Measurements from ENCODE around the gene DNHD1.

DNHD1 gene

GRCh38 chr11:6556139-6556949 is 59.3 kb downstream of the DNHD1 start:
- ATAC-seq (replicated peaks): no peak
- DNase-seq: no peak
- Mint-ChIP-seq H3K9me3 (no peaks in the 10 kb centered on the region), H3K36me3 (peaks cover 16 to 19% of the 10 kb centered on the region in 2 donors), H3K27ac (peak overlapping the region; percentile 74), H3K27me3 (no peaks in the 10 kb centered on the region), H3K4me3 (no peak overlapping the region), H3K4me1 (no peaks in the 10 kb centered on the region)

GRCh38 chr11:6557063-6557462 is 60.0 kb downstream of the DNHD1 start:
- no peak for DNase-seq
- no peak overlapping the region for H3K27ac Mint-ChIP-seq

GRCh38 chr11:6557761-6558674 is 60.9 kb downstream of the DNHD1 start:
- ATAC-seq (replicated peaks) (no peak), DNase-seq (no peak)
- H3K36me3 Mint-ChIP-seq: peaks cover 22 to 32% of the 10 kb centered on the region in 2 donors
- no peaks in the 10 kb centered on the region for H3K9me3 Mint-ChIP-seq
- no peak overlapping the region for H3K4me3 Mint-ChIP-seq
- no peak overlapping the region for H3K27ac Mint-ChIP-seq
- no peaks in the 10 kb centered on the region for H3K27me3 Mint-ChIP-seq
- peaks cover 2 to 6% of the 10 kb centered on the region in 2 donors for H3K4me1 Mint-ChIP-seq

More at GRCh38 chr11:6557063-6557462, 60.0 kb downstream of the DNHD1 start:
- Mint-ChIP-seq H3K27me3 (no peaks in the 10 kb centered on the region), H3K4me3 (no peak overlapping the region), H3K36me3 (peaks cover 22 to 25% of the 10 kb centered on the region in 2 donors), H3K4me1 (peaks cover 2 to 6% of the 10 kb centered on the region in 2 donors), H3K9me3 (no peaks in the 10 kb centered on the region)
- ATAC-seq (replicated peaks): no peak

GRCh38 chr11:6559369-6559768 is 62.3 kb downstream of the DNHD1 start:
- Mint-ChIP-seq H3K9me3 (no peaks in the 10 kb centered on the region), H3K36me3 (peaks cover 25 to 33% of the 10 kb centered on the region in 2 donors), H3K4me3 (no peak overlapping the region), H3K4me1 (peaks cover 2 to 6% of the 10 kb centered on the region in 2 donors), H3K27me3 (no peaks in the 10 kb centered on the region), H3K27ac (no peak overlapping the region)
- ATAC-seq (replicated peaks) (no peak), DNase-seq (no peak)

GRCh38 chr11:6561288-6561687 is 64.2 kb downstream of the DNHD1 start:
- H3K4me3 Mint-ChIP-seq: no peak overlapping the region
- no peak overlapping the region for H3K27ac Mint-ChIP-seq
- no peaks in the 10 kb centered on the region for H3K27me3 Mint-ChIP-seq
- ATAC-seq (replicated peaks): no peak
- peaks cover 31 to 36% of the 10 kb centered on the region in 2 donors for H3K36me3 Mint-ChIP-seq
- peaks cover 4 to 6% of the 10 kb centered on the region in 2 donors for H3K4me1 Mint-ChIP-seq
- H3K9me3 Mint-ChIP-seq: no peaks in the 10 kb centered on the region
- DNase-seq: no peak

- Mint-ChIP-seq H3K36me3 (peaks cover 28 to 30% of the 10 kb centered on the region in 2 donors), H3K9me3 (no peaks in the 10 kb centered on the region), H3K4me1 (peaks cover 4 to 6% of the 10 kb centered on the region in 2 donors), H3K27ac (no peak overlapping the region), H3K27me3 (no peaks in the 10 kb centered on the region), H3K4me3 (no peak overlapping the region)
- ATAC-seq (replicated peaks) (no peak), DNase-seq (no peak)
Measured at GRCh38 chr11:6563121-6563619, 66.1 kb downstream of the DNHD1 start.

- peaks cover 29 to 31% of the 10 kb centered on the region in 2 donors for H3K36me3 Mint-ChIP-seq
Measured at GRCh38 chr11:6563667-6564066, 66.6 kb downstream of the DNHD1 start.

GRCh38 chr11:6565325-6565724 is 68.2 kb downstream of the DNHD1 start:
- H3K9me3 Mint-ChIP-seq: no peaks in the 10 kb centered on the region
- peaks cover 28 to 35% of the 10 kb centered on the region in 2 donors for H3K36me3 Mint-ChIP-seq
- H3K27me3 Mint-ChIP-seq: no peaks in the 10 kb centered on the region
- DNase-seq (no peak), ATAC-seq (replicated peaks) (no peak)
- no peak overlapping the region for H3K27ac Mint-ChIP-seq
- H3K4me1 Mint-ChIP-seq: peaks cover 6 to 7% of the 10 kb centered on the region in 2 donors
- no peak overlapping the region for H3K4me3 Mint-ChIP-seq

More at GRCh38 chr11:6563667-6564066, 66.6 kb downstream of the DNHD1 start:
- DNase-seq (no peak), ATAC-seq (replicated peaks) (no peak)
- no peaks in the 10 kb centered on the region for H3K27me3 Mint-ChIP-seq
- no peaks in the 10 kb centered on the region for H3K9me3 Mint-ChIP-seq
- no peak overlapping the region for H3K4me3 Mint-ChIP-seq
- H3K27ac Mint-ChIP-seq: no peak overlapping the region
- peaks cover 6% of the 10 kb centered on the region in 2 donors for H3K4me1 Mint-ChIP-seq

- no peak for ATAC-seq (replicated peaks)
- Mint-ChIP-seq H3K27me3 (no peaks in the 10 kb centered on the region), H3K4me1 (peaks cover 6 to 7% of the 10 kb centered on the region in 2 donors), H3K27ac (no peak overlapping the region), H3K9me3 (no peaks in the 10 kb centered on the region), H3K4me3 (no peak overlapping the region), H3K36me3 (peaks cover 30 to 36% of the 10 kb centered on the region in 2 donors)
- no peak for DNase-seq
Measured at GRCh38 chr11:6565988-6566703, 69.1 kb downstream of the DNHD1 start.

GRCh38 chr11:6566704-6567370 is 69.8 kb downstream of the DNHD1 start:
- H3K4me3 Mint-ChIP-seq: no peak overlapping the region
- H3K36me3 Mint-ChIP-seq: peaks cover 33 to 39% of the 10 kb centered on the region in 2 donors
- no peaks in the 10 kb centered on the region for H3K27me3 Mint-ChIP-seq
- H3K4me1 Mint-ChIP-seq: peaks cover 3 to 5% of the 10 kb centered on the region in 2 donors
- ATAC-seq (replicated peaks) (no peak), DNase-seq (no peak)
- no peaks in the 10 kb centered on the region for H3K9me3 Mint-ChIP-seq
- no peak overlapping the region for H3K27ac Mint-ChIP-seq

- H3K4me1 Mint-ChIP-seq: peaks cover 0 to 5% of the 10 kb centered on the region in 2 donors
- no peak overlapping the region for H3K4me3 Mint-ChIP-seq
- no peak overlapping the region for H3K27ac Mint-ChIP-seq
- no peaks in the 10 kb centered on the region for H3K9me3 Mint-ChIP-seq
- H3K36me3 Mint-ChIP-seq: peaks cover 33 to 37% of the 10 kb centered on the region in 2 donors
- no peak for DNase-seq
- no peaks in the 10 kb centered on the region for H3K27me3 Mint-ChIP-seq
- ATAC-seq (replicated peaks): no peak
Measured at GRCh38 chr11:6567371-6567745, 70.3 kb downstream of the DNHD1 start.

- no peaks in the 10 kb centered on the region for H3K27me3 Mint-ChIP-seq
- ATAC-seq (replicated peaks) (no peak), DNase-seq (no peak)
- H3K36me3 Mint-ChIP-seq: peaks cover 40% of the 10 kb centered on the region in 2 donors
- peaks cover 0 to 5% of the 10 kb centered on the region in 2 donors for H3K4me1 Mint-ChIP-seq
- H3K4me3 Mint-ChIP-seq: no peak overlapping the region
- H3K9me3 Mint-ChIP-seq: no peaks in the 10 kb centered on the region
- H3K27ac Mint-ChIP-seq: peak overlapping the region; percentile 45
Measured at GRCh38 chr11:6568191-6568918, 71.3 kb downstream of the DNHD1 start.

GRCh38 chr11:6569706-6570105 is 72.6 kb downstream of the DNHD1 start:
- H3K27ac Mint-ChIP-seq: no peak overlapping the region
- H3K4me3 Mint-ChIP-seq: no peak overlapping the region
- H3K27me3 Mint-ChIP-seq: no peaks in the 10 kb centered on the region
- DNase-seq: no peak
- peaks cover 0 to 5% of the 10 kb centered on the region in 2 donors for H3K4me1 Mint-ChIP-seq
- ATAC-seq (replicated peaks): no peak
- no peaks in the 10 kb centered on the region for H3K9me3 Mint-ChIP-seq
- H3K36me3 Mint-ChIP-seq: peaks cover 39 to 40% of the 10 kb centered on the region in 2 donors
